Epithelial cell of proximal tubule (primary cell): Measurements from ENCODE around the gene POLL. TPM values are rescaled to one million over a fixed set of nuclear protein-coding genes. Genes with fewer than 3 reads are reported as not detected.

Experiments used
- DNase-seq: peaks from one replicate; pipeline ENCODE4 v3.0.0-alpha.2; 2011; ENCODE audit warnings: low read depth
- H3K4me3 ChIP-seq: 2 replicates; pipeline ENCODE4 v1.5.1; 2011; ENCODE audit warnings: low read depth, mild to moderate bottlenecking, low read length
- CTCF ChIP-seq: conservative IDR thresholded peaks from 2 replicates; pipeline ENCODE4 v1.5.1; 2012; ENCODE audit warnings: low read depth, mild to moderate bottlenecking, low read length
- total RNA-seq: library from RNA; depleted of rRNA; stranded (reverse); fragments of >200 nt; gene quantifications from 2 replicates; pipeline ENCODE4 v1.2.3, GENCODE V29; 2015

The POLL gene
- total RNA-seq, 1 donor from 2014 or later: 27.6 TPM

GRCh38 chr10:101563497-101564040, 24.5 kb downstream of the POLL start:
- DNase-seq: no peak
- H3K4me3 ChIP-seq: no peak overlapping the region
- TF ChIP-seq CTCF: no peak

- H3K4me3 ChIP-seq: no peak overlapping the region
- DNase-seq: no peak
- TF ChIP-seq CTCF: no peak
Measured at GRCh38 chr10:101563007-101563406, 25.1 kb downstream of the POLL start.

GRCh38 chr10:101562231-101562630, 25.8 kb downstream of the POLL start:
- TF ChIP-seq CTCF: no peak
- H3K4me3 ChIP-seq: no peak overlapping the region

GRCh38 chr10:101561068-101561915, 26.8 kb downstream of the POLL start:
- no peak overlapping the region for H3K4me3 ChIP-seq
- DNase-seq: no peak
- no peak for TF ChIP-seq CTCF

More at GRCh38 chr10:101562231-101562630, 25.8 kb downstream of the POLL start:
- DNase-seq: no peak

- TF ChIP-seq CTCF: no peak
- no peak overlapping the region for H3K4me3 ChIP-seq
- DNase-seq: no peak
Measured at GRCh38 chr10:101560298-101561067, 27.6 kb downstream of the POLL start.

GRCh38 chr10:101559596-101560297, 28.3 kb downstream of the POLL start:
- no peak overlapping the region for H3K4me3 ChIP-seq
- no peak for TF ChIP-seq CTCF
- no peak for DNase-seq
